ENCODE data around the gene ORAI3.

ORAI3 gene

DNA sequence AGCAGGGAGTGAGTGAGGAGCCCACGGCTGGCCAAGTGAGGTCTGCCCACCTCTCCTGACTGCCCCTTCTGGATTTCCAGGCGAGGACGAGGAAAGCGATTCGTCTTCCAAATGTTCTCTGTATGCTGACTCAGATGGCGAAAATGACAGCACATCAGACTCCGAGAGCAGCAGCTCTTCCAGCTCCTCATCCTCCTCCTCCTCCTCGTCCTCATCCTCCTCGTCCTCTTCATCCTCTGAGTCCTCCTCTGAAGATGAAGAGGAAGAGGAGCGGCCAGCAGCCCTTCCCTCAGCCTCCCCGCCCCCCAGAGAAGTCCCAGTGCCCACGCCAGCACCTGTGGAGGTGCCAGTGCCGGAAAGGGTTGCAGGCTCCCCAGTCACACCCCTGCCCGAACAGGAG lies 22.4 kb downstream of the ORAI3 start:
- DNase-seq (ENCODE audit: low spot score), result no peak

DNA sequence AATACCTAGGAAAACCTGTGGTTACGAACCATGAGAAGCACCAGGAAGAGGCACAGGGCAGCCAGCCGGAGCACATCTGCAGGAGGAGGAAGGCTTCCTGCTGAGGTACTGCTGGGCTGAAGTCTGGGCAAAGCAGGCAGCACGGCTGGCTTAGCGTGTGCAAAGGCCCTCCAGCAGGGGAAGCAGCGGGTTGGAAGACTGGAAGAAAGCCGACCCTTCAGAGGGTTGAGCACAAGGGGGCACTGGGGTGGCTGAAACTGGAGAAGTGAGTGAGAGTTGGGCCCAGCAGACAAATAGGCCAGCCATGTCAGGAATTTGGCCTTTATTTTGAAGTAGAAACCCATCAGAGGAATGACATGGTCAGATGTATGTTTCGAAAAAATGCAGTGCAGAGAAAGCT lies 24.0 kb downstream of the ORAI3 start:
- no peak for DNase-seq (ENCODE audit: low spot score)

DNA sequence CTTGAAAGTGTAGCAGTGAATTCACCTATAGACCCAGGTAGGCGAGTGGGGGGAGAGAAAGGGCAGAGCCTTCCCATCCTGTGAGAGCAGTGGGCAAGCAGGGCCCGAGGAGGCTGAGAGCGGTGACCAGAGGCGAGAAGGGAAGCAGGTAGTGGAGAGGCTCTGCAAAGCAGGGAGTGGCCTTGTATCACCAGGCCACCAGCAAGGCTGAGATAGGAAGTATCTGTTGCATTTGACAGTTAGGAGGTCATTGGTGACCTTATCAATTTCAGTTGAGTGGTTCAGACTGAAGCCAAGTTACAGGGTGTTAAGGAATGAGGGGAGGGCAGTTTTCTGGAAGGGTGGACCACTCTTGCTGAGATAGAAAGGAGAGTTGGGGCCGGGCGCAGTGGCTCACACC lies 25.5 kb downstream of the ORAI3 start:
- no peak for DNase-seq (ENCODE audit: low spot score)

DNA sequence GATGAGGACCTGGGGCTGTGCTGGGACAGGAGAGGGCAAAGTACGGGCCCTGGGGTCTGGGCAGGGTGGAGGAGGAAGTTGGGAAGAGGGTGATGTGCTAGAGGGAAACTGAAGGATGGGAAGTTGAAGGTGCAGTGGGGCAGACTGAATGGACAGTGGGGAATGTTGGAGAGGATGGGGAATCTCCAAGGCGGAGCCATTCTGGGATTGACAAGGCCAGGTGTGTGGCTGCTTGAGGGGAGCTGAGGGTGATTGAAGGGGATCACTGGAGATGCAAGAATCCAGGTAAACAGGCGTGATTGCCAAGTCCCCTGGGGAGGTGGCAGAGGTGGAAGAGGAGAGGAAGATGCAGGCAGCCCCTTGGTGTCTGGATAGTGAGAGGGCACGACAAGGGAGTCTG lies 27.6 kb downstream of the ORAI3 start:
- no peak for DNase-seq (ENCODE audit: low spot score)

DNA sequence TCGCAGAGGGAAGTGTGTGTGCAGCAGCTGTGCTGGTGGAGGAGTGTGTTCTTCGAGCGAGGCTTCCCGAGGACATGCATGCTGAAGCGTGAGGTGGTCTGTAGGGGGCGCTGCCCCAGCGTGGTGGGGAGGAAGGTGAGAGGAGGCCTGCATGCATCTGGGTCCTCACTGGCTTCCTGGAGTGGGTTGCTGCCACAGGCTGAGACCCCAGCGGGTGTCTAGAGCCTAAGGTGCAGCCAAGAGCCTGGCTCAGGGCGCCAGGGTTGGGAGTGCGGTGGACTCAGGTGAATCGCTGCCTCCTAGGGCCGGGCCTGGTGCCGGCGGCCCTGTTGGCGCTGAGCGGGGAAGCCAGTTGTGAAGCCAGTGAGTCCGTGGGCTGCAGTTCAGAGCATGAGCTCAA lies 28.6 kb downstream of the ORAI3 start:
- no peak for DNase-seq (ENCODE audit: low spot score)

DNA sequence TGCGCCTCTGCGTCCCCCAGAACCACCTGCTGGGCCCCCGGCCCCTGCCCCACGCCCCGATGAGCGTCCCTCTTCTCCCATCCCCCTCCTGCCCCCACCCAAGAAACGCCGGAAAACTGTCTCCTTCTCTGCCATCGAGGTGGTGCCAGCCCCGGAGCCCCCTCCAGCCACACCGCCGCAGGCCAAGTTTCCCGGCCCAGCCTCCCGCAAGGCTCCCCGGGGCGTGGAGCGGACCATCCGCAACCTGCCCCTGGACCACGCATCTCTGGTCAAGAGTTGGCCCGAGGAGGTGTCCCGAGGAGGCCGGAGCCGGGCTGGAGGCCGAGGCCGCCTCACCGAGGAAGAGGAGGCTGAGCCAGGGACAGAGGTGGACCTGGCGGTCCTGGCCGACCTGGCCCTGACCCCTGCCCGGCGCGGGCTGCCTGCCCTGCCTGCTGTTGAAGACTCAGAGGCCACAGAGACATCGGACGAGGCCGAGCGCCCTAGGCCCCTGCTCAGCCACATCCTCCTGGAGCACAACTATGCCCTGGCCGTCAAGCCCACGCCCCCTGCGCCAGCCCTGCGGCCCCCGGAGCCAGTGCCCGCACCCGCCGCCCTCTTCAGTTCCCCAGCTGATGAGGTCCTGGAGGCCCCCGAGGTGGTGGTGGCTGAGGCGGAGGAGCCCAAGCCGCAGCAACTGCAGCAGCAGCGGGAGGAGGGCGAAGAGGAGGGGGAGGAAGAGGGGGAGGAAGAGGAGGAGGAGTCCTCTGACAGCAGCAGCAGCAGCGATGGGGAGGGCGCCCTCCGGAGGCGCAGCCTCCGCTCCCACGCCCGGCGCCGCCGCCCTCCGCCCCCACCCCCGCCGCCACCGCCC lies 30.5 kb downstream of the ORAI3 start:
- DNase-seq (ENCODE audit: low spot score), result no peak

DNA sequence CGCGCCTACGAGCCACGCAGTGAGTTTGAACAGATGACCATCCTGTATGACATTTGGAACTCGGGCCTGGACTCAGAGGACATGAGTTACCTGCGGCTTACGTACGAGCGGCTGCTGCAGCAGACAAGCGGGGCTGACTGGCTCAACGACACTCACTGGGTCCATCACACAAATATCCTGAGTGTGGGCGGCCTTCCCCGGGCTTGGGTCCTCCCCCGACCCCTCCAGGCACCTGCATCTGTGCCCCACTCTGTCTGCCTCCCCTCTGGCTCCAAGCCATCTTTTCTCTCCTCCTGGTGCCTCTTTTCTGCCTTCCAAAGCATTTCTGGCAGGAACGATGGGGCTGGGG lies 31.1 kb downstream of the ORAI3 start:
- no peak for DNase-seq (ENCODE audit: low spot score)

DNA sequence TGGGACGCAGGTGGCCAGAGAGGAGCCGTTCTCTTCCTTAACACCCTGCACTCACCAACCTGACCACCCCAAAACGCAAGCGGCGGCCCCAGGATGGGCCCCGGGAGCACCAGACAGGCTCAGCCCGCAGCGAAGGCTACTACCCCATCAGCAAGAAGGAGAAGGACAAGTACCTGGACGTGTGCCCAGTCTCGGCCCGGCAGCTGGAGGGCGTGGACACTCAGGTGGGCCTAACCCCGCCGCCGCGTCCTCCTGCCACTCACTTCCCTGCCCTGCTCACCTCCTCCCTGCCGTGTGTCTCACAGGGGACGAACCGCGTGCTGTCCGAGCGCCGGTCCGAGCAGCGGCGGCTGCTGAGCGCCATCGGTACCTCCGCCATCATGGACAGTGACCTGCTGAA lies 31.6 kb downstream of the ORAI3 start:
- DNase-seq (ENCODE audit: low spot score), result no peak

DNA sequence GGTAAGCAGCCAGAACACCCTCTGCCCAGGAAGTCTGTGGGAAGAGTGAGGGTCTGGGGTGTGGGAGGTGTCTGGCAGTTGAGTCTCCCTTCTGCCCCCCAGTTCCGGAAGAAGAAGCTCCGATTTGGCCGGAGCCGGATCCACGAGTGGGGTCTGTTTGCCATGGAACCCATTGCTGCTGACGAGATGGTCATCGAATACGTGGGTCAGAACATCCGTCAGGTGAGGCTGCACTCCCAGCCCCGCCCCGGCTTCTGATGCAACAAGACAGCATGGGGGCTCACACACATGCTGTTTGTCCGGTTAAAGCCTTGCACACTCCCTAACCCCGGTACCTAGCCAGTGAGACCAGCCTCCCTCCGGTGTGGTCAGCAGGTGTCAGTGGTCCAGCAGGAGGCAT lies 32.1 kb downstream of the ORAI3 start:
- DNase-seq (ENCODE audit: low spot score), result no peak

DNA sequence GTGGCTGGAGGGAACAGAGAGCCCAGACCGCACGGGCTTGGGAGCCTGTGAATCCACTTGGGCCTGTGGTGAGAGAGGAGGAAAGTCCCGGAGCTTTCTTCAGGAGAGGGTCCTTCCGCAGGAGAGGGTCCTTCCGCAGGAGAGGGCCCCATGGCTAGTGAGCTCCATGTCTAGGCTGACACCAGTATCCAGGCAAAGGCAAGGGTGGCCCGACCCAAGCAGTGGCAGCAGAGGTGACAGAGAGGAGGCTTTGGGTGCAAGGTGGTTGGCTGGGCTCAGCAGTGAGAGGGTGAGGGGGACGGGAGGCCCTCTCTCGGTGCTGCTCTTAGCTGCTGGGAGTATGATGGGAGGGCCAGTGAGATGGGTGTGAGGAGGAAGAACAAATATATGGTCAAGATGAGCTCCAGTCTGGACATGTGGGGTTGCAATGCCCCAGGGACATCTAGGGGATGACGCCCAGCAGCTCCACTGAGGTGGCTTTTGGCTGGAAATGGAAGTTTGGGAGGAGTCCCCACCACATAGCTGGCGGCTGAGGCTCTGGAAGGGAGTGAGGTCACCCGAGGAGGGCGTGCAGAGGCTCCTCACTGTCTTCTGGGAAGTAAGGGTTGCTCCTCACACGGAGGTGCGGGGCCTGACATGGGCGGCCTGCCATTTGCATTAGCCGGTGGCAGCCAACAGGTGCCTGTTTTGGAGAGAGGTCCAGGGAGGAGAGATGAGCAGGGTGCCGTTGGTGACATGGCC lies 33.9 kb downstream of the ORAI3 start:
- DNase-seq (ENCODE audit: low spot score), result no peak

DNA sequence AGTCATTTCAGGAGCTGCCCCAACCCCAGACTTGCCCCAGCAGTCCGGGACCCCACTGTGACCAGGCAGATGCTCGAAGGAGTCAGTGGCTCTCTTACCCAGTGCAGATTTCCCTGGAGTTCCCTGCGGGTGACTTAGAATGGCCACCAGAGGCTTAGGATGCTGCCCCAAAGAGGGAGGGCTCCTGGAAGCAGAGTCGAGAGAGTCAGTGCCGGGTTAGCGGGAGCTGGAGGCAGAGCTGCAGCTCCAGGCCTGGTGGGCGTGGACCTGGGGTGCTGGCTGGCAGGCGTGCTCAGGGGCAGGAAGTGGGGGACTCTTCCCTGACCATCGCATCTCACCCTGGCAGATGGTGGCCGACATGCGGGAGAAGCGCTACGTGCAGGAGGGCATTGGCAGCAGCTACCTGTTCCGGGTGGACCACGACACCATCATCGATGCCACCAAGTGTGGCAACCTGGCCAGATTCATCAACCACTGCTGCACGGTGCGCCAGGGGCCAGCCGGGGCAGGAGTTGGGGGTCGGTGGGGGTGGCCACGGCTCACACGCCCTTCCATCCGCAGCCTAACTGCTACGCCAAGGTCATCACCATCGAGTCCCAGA lies 34.5 kb downstream of the ORAI3 start:
- DNase-seq (ENCODE audit: low spot score), result no peak

DNA sequence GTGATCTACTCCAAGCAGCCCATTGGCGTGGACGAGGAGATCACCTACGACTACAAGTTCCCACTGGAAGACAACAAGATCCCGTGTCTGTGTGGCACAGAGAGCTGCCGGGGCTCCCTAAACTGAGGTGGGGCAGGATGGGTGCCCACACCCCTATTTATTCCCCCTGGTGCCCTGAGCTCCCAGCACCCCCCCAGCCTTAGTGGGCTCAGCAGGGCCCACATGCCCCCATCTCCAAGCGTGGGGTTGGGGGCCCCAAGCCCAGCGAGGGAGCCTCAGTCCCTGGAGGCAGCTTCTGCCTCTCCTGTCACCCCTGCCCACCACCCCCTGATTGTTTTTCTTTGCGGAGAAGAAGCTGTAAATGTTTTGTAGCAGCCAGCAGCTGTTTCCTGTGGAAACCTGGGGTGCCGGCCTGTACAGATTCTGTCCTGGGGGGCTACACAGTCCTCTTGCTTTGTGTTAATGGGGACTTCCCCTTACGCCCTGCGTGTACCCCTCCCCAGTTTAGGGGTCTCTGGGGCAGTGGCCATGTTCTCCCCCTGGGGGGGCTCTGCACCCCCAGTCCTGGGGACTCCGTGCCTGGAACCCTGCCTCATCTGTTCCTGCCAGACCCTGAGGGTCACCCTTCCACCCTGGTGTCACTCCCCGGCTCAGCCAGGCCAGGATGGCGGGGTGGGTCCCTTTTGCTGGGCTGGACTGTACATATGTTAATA lies 35.2 kb downstream of the ORAI3 start:
- no peak for DNase-seq (ENCODE audit: low spot score)

DNA sequence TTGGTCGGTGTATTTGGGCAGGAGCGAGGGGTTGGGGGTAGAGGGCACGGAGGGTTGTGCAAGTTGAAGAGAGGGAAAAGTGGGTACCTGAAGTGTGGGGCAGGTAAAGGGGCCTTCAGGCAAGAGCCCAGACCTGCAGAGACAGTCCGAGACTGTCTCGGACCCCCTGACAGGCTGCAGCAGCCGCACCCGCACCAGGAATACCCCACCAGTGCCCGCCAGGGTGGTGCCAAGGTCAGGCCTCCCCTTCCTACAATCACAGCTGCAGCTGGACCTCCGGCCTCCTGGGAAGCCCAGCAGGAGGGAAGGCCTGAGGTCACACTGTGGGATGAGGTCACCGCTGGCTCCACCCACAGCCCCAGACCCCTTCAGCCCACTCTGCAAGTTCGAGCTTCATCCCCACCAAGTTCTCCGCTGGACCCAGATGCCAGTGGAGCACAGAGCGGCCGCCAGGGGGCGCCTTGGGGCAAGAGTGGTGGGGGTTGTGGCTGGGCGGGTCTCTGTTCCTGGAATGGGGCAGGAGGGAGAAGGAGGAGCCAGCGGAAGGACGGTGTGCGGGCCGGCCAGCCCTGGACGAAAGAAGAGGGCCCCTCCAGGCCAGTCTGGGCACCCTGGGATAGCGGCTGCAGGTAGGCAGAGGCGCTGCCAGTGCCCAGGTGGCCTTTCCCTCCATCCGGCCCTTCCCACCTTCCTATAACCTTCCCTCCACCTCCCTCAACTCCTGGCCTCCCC lies 36.0 kb downstream of the ORAI3 start, which contains the start of gene HSD3B7:
Gene HSD3B7 (plus strand): TSS at position 539 of the 732 bp plus-strand sequence. CDS start 452 bp downstream, outside the sequence.
- peak; percentile 63 for DNase-seq (ENCODE audit: low spot score)

DNA sequence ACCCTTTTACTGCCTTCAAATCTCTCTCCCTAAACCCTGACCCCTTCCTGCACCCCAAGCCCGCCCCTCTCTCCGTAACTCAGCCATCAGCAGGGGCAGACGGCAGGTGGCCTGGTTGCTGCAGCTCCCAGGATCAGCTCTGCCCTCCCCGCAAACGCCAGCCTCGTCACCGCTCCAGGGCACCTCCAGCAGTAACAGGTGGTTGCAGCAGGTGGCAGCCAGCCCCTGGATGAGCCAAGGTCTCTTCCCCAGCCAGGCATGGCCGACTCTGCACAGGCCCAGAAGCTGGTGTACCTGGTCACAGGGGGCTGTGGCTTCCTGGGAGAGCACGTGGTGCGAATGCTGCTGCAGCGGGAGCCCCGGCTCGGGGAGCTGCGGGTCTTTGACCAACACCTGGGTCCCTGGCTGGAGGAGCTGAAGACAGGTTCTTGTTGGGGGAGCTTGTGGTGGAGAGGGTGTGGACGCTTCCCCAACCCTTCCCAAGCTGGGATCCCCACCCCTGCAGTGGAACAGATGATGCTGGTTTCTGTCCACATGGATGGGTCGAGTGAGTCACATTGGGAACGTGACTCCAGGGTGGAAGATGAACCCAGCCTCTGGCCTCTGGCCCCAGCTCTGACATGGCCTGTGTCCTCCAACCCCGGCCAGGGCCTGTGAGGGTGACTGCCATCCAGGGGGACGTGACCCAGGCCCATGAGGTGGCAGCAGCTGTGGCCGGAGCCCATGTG lies 36.7 kb downstream of the ORAI3 start:
- no peak for DNase-seq (ENCODE audit: low spot score)

DNA sequence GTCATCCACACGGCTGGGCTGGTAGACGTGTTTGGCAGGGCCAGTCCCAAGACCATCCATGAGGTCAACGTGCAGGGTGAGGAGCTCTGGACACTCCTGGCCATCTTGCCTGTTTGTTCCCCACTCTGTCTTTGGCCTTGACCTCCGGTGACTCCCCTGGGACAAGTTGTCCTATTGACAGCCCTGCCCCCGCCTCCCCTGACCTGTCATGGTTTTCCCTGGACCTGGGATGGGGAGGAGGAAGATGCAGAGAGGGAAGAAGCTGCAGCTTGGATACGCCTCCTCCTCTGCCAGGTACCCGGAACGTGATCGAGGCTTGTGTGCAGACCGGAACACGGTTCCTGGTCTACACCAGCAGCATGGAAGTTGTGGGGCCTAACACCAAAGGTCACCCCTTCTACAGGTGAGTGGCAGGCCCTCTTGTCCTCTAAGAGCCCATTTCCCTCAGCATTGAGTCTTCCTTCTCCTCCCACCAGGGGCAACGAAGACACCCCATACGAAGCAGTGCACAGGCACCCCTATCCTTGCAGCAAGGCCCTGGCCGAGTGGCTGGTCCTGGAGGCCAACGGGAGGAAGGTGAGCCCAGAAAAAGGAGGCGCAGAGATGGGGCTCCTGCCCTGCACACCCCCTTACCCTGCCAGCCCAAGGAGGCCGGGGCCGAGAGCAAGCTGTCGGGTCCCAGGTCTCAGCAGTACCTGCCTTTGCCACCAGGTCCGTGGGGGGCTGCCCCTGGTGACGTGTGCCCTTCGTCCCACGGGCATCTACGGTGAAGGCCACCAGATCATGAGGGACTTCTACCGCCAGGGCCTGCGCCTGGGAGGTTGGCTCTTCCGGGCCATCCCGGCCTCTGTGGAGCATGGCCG lies 37.5 kb downstream of the ORAI3 start:
- DNase-seq (ENCODE audit: low spot score), result no peak

DNA sequence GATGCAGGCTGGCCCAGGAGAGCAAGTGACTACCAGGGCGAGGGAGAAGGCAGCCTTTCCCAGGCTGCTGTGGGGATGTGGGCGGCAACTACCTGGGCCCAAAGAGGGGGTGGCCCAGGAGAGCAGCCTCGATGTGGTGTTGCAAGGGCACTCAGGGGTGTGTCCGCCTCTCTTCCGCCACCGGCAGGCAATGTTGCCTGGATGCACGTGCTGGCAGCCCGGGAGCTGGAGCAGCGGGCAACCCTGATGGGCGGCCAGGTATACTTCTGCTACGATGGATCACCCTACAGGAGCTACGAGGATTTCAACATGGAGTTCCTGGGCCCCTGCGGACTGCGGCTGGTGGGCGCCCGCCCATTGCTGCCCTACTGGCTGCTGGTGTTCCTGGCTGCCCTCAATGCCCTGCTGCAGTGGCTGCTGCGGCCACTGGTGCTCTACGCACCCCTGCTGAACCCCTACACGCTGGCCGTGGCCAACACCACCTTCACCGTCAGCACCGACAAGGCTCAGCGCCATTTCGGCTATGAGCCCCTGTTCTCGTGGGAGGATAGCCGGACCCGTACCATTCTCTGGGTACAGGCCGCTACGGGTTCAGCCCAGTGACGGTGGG lies 38.8 kb downstream of the ORAI3 start:
- DNase-seq (ENCODE audit: low spot score), result no peak

DNA sequence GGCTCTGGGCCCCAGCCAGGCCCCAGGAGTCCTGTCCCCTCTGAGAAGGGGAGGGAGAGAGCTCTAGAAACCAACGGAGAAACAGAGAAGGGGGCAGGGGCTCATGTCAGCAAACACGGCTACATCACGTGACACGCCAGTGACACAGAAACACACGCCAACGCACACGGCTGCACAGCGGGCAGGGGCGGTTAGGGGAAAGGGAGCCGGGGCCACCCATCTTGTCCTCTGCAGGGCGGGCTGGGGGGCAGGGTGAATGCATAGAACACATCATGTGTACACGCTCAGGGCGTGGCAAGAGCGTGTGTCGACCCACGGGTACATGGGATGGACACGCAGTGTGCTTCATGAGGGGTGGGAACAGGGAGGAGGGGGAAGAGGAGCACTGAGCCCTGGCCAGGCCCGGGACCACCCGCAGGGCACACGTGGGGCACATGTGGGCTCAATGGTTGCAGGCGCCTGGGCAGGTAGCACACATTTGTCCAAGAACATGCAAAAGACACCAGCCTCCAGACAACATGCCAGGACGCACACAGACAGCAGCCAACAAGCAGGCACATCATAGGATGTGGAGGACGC lies 40.7 kb downstream of the ORAI3 start:
- DNase-seq (ENCODE audit: low spot score), result no peak

DNA sequence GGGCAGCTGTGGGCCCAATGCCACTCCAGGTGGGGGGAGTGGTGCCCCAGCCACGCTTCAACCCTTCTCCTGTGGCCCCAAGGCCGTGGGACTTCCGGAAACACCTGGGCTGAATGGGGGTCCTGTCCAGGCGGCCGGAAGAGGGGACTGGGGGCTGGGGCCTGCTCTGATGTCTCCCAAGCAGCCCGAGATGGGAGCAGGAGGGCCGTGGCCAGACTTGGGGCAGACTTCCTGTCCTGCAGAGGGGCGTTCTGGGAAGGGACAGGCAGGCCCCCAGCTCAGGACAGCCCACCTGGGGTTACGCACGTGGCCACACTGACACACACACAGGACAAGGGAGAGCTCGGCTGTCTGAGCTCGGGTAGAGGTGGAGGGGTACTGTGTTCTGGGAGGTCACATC lies 41.2 kb downstream of the ORAI3 start:
- no peak for DNase-seq (ENCODE audit: low spot score)

DNA sequence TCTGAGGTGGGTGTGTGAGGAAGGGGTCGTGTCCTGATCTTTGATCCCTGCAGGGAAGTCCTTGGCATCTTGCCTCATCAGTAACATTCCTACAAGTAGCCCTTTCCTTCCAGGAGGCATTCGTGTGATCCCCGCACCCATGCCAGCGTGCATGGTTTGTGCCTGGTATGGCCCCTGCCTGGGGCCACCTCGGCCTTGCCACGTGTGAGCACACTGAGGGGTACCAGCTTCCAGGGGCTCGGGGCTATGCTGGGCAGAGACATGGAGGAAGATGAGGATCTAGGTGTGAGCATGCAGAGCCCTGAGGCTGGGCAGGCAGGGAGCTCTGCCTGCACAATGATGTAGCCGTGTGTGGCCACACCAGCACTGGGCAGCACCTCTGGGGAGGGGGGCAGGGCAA lies 42.2 kb downstream of the ORAI3 start:
- DNase-seq (ENCODE audit: low spot score), result no peak

All from putamen (tissue), 1 donor.